GM19452 (cell line): ENCODE measurements around the gene TIMM8B.
"Not testable (repeated sequence)": the region's sequence is repeated elsewhere in the genome, so short reads cannot be mapped to it uniquely, and the experiment has no call there.

ENCODE experiments used
- ATAC-seq: cut with Tn5 transposase; IDR thresholded peaks from one replicate; pipeline ENCODE4 v1.9.1; 2021; ENCODE audit not compliant: unreplicated experiment

The TIMM8B gene

DNA sequence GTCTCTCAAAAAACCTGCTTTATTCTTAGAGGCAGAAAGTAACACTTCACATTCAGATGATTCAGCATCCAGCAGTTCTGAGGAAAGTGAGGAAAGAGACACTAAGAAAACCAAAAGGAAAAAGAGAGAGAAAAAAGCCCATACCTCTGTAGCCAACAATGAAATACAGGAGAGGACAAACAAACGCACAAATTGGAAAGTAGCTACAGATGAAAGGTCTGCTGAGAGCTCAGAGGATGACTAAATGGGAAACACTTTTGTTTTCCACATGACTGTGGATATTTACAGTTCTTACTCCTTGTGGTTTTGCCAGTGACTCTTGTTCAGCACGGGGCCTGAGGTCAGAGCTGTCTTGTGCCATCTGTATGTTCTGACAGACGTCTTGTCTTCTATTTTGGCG lies 3.8 kb downstream of the TIMM8B start:
- ATAC-seq = no peak

DNA sequence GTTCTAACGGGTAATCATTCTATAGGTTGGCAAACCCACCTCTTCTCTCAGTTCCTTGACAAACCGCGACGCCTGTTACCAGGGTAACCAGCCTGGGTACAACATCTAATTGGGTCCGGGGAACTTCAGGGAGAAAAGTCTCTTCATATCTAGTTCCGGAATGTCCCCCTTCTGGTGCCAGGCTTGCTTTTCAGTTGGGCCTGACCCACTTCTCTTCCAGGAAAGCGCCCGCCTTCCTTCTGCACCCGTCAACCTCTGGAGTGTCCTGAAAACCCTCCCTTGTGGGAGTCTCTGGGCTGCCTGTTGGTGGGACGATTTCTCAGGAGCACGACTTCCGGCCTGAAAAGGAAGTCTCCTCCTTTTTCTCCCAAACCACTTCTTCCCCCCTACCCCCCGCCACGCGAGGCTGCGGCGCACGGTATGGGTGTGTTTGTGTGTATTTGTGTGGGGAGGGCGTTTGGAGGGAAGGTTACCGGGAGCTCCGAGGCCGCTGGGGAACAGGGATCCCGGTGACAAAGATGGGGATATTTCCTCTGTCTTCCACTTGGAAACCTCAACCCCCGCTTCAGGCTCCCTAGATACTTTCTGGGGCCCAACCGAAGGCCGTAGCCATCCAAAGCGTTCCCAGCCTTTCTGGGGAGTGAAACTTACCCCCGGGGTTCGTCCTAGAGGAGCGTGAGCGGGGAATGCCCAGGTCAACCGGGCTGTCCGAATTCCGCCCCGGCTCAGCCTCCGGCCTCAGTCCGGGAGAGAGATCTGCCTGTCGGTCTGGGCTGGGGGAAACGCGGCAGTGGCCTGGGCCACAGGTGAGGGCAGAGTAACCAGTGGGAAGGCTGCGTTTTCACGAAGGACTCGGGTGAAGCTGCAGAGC lies 12.4 kb downstream of the TIMM8B start, which contains the start of the genes NKAPD1 and PIH1D2:
Gene NKAPD1 (plus strand): TSS at position 359 of the 871 bp plus-strand sequence. CDS start 1,276 bp downstream, outside the sequence.
Gene PIH1D2 (minus strand): TSS at position 77 of the 871 bp plus-strand sequence. CDS start 843 bp downstream, outside the sequence.
- ATAC-seq = peak; percentile 92

DNA sequence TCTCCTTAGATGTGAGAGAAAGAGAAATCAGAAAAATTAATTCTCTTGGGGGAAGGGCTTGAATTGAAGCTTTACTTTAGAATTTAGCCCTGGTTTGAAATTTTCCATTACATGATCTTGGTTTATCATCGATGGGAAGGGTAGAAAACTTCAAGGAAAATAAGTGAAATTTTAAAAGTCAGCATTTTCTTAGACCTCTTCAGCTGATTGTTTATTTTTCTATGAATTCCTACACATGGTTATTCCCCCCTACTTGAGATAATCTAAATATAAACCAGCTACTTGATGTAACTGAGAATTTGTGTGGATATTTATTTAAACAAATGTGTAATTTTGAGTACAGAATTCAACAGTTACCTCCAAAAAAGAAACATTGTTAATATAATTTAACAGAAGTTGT lies 23.6 kb downstream of the TIMM8B start:
- ATAC-seq = no peak

DNA sequence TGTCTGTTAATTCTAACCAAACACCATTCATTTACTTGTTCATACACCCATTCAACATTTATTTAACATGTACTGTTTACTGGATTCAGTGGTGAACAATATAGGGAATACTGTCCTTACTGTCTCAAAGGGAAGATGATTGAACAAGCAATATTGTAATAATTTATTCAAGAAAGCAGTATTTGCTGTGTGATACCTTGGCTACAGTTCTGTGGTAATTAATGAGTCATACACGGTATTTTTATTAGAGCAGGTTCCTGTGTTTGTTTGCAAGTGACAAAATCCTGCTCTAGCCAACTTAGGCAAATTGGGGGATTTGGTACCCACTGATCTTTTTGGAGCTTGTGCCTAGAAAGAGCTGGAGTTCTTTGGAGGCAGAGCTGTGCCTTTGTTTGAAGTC lies 28.5 kb downstream of the TIMM8B start:
- ATAC-seq = no peak

DNA sequence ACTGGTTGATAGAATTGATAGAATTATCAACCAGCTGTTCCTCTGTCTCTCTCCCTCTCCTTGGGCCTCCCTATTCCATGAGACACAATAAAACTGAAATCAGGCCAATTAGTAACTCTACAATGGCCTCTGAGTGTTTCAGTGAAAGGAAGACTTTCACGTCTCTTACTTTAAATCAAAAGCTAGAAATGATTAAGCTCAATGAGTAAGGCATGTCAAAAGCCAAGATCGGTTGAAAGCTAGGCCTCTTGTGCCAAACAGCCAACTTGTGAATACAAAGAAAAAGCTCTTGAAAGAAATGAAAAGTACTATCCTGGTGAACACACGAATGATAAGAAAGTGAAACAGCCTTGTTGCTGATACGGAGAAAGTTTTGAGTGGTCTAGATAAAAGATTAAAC lies 29.4 kb downstream of the TIMM8B start:
- no peak for ATAC-seq

DNA sequence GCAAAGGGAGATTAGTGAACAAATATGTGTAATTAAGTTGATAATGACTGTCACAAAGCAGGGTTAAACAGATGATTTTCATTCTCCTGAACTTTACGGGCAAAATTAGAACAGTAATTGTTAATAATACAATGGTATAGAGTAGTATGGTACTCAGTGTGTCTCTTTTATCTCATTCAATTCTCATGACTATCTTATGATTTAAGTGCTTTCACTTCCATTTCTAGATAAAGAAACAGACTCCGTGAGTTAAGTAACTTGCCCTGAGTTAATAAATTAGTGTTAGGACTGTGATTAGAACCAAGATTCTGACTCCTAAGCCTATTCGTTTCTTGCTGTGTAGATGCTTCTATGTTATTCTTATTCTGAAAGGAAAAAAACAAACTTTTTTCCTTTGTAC lies 34.8 kb downstream of the TIMM8B start:
- ATAC-seq = no peak

DNA sequence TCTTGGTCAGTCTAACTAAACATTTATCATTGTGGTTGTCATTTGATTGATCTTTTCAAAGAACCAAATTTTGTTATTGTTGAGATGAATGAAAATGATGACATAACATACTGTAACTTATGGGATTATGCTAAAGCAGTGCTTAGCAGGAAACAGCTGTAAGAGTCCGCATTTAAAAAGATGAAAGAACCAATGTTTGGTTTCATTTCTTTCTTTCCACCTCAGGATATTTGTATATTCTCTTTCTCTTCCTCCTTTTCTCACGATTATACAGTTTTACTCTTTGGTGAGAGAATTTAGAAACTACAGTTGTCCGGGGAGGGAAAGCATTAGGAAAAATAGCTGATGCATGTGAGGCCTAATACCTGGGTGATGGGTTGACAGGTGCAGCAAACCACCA lies 35.8 kb downstream of the TIMM8B start:
- peak; percentile 78 for ATAC-seq

DNA sequence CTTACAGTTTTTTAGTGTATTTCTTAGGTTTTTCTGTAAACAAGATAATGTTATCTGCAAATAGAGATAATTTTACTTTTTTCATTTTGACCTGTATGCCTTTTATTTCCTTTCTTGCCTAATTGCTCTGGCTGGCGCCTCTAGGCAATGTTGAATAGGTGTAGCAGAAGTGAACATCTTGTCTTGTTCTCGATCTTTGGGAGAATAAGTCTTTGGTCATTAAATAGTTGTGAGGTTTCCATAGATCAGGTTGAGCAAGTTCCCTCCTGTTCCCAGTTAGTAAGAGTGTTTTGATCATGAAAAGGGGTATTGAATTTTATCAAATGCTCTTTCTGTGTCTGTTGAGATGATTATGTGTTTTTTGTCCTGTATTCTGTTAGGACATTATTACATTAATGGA lies 36.8 kb downstream of the TIMM8B start:
- no peak for ATAC-seq

DNA sequence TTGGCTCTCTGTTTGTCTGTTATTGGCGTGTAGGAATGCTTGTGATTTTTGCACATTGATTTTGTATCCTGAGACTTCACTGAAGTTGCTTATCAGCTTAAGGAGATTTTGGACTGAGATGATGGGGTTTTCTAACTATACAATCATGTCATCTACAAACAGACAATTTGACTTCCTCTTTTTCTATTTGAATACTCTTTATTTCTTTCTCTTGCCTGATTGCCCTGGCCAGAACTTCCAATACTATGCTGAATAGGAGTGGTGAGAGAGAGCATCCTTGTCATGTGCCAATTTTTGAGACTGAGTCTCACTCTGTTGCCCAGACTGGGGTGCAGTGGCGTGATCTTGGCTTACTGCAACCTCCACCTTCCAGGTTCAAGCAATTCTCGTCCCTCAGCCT lies 38.3 kb downstream of the TIMM8B start:
- ATAC-seq = not testable (repeated sequence)

DNA sequence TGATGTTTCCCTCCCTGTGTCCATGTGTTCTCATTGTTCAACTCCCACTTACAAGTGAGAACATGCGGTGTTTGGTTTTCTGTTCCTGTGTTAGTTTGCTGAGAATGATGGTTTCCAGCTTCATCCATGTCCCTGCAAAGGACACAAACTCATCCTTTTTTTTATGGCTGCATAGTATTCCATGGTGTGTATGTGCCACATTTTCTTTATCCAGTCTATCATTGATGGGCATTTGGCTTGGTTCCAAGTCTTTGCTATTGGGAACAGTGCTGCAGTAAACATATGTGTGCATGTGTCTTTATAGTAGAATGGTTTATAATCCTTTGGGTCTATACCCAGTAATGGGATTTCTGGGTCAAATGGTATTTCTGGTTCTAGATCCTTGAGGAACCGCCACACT lies 39.9 kb downstream of the TIMM8B start:
- ATAC-seq = not testable (repeated sequence)

DNA sequence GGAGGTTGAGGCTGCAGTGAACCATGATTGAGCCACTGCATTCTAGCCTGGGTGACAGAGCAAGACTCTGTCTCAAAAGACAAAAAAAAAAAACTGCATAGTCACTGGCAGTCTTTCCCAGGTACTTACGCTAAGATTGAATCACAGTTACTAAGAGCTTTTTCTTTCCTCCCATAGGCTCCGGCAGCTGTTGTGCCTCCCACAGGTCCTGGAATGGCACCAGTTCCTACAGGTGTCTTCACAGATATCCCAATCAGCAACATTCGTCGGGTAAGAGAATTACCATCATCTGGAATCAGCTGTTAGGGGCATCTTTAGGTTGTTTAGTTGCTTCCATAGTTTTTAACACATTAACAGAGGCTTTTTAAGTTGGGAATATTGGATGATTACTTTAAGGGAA lies 41.6 kb downstream of the TIMM8B start:
- no peak for ATAC-seq

DNA sequence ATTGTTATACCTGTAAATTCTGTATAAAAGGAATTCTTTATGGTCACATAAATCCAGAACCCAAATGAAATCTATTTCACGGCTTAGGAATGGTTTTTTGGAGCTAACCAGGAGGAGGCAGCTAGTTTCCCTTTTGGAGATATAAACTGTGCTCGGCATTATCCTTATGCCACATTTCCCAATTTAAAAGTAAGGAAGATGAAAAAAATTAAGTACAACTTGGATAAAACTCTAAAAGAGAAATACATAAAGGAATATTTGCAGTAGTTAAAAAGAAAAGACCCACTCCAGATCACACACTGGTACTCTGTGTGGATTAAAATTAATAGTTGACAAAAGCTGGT lies 43.6 kb downstream of the TIMM8B start:
- ATAC-seq = no peak

DNA sequence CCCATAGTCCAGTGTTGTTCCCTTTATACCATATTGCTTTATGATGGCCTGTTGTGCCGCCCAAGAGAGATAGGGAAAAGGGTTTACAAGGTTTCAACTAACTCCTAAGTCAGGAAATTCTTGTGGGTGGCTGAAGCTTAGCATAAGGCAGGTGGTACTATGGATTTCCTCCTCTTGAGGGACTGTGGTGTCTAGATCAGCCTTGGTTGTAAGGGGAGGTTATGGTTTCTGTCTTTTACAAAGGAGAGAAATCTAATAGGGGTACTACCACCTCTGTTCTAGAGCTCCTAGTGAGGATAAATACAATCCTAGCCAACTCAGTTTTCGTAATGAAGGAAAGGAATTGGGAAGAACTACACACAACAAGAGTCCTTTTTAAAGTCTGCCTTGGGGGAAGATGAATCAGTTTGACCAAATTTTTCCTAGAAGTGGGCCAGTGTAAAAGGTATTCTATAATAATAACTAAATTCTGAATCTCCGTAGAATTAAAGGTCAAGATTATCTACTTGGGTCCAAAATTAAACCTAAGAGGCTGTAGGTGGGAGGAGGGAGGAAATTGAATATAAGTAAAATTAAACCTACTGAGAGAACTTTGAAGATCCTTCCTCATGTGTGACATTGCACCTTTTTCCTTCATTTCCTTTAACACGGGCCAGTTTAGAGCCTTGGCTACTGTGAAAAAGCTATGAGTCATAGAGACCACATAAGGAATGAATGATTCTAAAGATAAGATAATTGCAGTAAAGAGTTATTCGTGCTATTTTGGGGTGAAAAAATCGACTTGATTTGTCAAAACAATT lies 44.2 kb downstream of the TIMM8B start:
- no peak for ATAC-seq

DNA sequence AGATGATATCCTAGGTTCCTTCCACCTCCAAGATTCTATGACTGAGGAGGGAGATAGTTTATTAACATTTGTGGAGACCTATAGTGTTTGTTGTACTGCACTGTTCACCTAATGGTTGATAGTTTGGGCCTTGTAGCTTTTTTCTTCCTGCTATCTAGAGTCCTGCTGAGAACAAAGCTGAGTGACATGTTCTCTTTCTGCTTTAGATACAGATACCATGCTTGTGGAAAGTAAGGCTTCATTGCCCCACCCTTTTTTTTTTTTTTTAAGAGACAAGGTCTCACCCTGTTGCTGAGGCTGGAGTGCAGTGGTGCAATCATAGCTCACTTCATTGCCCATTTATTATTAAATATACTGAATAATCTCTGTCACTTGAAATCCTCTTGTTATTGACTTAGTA lies 49.0 kb downstream of the TIMM8B start:
- no peak for ATAC-seq
